ENCODE measurements around the gene PGM5.
A peak's percentile ranks its signal among the peaks of the same experiment; 100 is the strongest.

Gene PGM5

DNA sequence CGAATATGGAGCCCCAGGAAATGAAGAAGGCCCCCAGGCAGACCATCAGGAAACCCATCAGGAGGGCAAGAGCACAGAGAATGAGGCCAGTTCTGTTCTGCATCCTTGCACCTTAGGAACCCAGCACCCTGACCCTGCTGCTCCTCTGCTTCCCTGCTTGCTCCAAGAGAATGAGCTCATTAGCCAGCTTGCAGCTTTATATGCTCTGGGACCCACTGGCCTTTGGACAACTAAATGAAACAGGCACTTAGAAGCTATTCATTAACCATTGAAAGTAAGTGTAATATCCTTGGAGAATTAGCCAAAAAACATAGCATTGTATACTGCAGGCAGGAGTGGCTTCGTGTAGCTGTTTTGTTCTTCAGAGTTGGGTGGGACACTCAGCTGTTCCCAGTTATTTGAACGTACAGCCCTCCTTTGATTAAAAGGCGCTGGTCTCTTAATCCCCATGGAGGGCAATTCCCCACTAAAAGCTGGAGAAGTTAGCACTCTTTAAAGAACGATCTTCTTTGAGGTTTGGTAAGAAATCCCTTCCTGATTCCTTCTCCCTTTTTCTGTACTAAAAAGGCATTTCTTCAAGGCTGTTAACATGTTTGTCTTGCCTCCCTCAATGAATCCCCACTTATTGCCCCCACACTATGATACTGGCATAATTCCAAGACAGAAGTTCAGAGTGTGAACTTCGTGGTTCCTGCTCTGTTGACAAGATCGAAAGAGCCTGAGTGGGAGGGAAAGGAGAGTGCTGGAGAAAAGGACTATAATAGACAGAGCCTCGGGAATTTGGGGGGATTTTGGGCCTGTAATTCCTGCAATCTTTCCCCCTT lies 184.5 kb downstream of the PGM5 start, which contains the start of gene TMEM252:
Gene TMEM252, minus strand, starts transcription at position 172 of the 824 bp plus-strand sequence. Its CDS starts 69 bp downstream, at position 103.
- DNase-seq, result no peak

GRCh38 chr9:68541568-68541967 lies 185.2 kb downstream of the PGM5 start:
- no peak for DNase-seq

DNA sequence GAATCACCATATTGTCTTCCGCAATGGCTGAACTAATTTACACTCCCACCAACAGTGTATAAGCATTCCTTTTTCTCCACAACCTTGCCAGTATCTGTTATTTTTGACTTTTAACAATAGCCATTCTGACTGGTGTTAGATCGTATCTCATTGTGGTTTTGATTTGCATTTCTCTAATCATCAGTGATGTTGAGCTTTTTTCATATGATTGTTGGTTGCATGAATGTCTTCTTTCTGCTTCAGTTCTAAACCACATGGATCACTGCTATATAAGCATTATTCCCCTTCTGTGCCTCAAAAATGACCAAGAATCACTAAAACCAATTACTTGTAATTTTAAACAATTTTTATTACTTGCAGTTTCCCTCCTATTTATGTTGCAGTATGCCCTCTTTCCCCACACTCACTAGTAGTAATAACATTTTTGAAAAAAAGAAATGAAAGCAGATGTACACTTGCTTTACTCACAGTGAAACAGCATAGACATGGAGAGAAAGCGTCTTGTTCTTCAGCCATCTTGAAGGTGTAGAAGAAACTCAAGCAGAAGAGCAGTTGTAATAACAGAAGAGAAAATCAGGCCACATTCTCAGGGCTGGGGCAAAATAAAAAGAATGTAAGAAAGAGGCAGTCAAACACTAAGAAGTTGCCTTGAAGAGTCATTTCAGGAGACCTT lies 188.8 kb downstream of the PGM5 start:
- no peak for DNase-seq

GRCh38 chr9:68546596-68547390 lies 190.4 kb downstream of the PGM5 start:
- no peak for DNase-seq

DNA sequence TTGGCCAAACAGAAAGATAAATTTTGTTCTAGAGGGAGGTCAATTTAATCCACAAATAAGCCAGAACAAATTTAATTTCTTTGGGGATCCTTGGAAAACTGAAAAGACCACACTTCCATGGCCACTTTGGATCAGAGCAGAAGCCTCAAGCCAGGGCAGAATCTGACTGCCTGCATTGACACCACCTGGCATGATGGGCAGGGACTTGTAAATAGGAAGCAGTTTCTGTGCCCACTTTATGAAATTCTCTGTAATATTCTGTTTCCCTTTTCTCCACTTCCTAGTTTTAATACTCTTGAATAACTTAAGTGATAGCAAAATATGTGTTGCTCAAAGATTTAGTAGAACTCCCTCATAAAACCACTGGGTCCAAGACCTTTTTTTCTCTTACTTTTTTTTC lies 191.0 kb downstream of the PGM5 start:
- no peak for DNase-seq

DNA sequence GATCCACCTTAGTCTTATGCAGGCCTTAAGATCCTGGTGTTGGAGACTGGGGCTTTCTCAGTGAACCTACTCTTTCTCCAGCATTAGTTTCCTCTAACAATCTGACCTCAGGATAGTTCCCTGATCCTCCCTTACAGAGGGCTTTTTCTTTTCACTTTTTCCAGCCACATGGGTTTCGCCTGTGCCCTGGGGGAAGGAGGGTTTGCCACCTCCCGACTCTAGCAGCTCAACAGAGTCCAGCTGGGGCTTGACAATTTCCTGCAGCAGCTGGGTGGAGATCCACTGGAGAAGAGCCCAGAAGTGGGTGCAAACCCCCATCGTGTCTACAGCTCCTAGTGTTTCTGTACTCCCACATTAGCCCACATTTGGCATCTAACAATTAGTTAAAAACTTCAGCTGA lies 191.8 kb downstream of the PGM5 start:
- no peak for DNase-seq

GRCh38 chr9:68551191-68551590 lies 194.8 kb downstream of the PGM5 start:
- DNase-seq, result no peak

DNA sequence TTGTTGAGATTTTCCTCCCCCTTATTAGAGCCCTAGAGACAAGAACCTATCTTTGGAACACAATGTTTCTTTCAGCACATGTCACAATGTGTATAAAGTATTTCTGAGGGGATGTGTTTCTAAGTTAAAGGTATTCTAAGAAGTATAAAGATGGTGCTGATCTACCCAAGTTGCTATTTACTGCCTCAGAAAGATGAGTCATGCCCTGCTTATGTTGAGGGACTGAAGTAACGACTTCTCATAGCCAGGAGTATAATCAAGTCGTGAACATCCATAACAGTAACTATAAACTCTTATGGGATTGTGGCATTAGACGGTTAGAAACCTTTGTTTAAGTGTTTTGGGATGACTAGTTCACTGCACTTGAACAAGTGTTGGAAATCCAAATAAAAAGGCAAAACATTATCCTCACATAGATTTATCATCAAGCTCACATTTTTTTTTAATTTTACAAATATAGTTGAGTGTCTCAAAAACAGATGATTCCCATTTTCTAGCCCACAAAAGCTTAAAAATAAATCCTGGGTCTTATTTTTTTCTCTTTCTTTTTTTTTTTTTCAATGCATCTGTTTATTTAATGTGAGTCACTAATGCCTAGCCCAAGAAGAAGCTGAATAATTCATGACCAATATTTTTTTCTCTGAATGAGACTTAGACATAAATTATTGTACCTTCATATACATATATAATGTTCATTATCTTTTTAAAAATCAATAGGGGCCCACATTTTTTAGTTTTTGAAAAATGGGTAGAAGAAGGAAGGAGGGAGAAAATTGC lies 196.5 kb downstream of the PGM5 start:
- no peak for DNase-seq

- no peak for DNase-seq
Measured at GRCh38 chr9:68555437-68556150, 199.2 kb downstream of the PGM5 start.

- no peak for DNase-seq
Measured at GRCh38 chr9:68558545-68558944, 202.1 kb downstream of the PGM5 start.

DNA sequence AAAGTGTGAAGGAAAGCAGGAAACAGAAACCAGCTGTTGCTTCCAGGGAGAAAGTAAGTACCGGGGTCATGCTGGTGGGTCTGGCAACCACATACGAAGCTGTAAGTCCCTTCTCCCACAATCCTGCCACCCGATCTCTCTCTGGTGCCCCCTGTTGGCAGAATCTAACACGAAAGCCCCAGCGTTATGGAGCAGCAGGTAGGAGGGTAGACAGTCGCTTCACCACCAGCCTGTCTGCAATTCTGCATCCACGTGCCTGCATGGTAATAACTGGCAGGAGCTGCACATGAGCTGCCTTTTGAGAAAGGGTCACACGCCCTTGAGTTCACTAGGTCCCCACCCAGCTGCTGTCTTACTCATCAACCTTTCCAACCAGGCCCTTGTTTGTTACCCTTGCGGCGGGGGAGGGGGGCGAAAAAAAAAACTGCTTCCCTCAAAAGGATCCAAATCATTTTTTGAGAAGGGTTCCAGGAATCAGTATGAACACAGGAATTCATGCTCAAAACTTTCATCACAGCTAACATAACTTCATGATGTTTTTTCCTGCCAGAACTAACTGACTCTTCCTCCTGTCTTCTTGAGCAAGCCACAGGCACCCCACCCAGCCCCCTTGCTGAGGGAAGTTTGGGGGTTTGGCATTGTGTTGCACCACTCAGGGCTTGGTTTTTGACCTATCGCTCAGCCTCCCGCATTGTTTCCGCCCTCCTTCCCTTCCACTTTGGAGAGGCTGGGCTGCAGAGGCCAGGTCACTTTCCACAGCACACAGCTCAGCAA lies 203.8 kb downstream of the PGM5 start:
- peak; percentile 5 for DNase-seq

DNA sequence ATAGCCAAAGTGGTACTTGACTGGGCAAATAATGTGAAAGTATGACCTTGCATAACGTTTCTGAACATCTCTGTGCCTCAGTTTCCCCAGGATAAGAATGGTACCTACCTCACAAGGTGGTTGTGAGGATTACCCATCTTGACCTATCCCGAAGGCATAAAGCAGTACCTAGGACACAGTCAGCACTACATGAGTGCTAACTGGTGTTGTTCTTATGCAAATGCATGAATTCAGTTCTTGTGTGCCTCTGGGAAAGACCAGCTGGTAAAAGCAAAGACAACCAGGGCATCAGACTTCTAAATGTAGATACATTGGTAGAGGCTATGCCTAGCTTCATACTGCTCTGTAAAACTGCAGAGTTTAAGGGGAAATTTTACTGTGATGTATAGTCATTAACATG lies 206.1 kb downstream of the PGM5 start:
- no peak for DNase-seq

GRCh38 chr9:68567565-68567964 lies 211.2 kb downstream of the PGM5 start:
- no peak for DNase-seq

GRCh38 chr9:68574150-68574549 lies 217.7 kb downstream of the PGM5 start:
- DNase-seq, result no peak

GRCh38 chr9:68575817-68576216 lies 219.4 kb downstream of the PGM5 start:
- DNase-seq, result no peak

- DNase-seq, result no peak
Measured at GRCh38 chr9:68577774-68578591, 221.6 kb downstream of the PGM5 start.
